Neural progenitor cell (in vitro differentiated cells): ENCODE data around the gene ZDHHC11.

Experiments
- EZH2 ChIP-seq: fragments of 200-600 bp; sonication (generic); IDR thresholded peaks from 2 replicates; pipeline ENCODE4 v1.6.1; 2017; ENCODE audit warnings: antibody characterized with exemption, mild to moderate bottlenecking, moderate library complexity
- TF ChIP-seq, protein P1 (sequence below): fragments of 200-600 bp; sonication (generic); IDR thresholded peaks from 2 replicates; pipeline ENCODE4 v1.5.1; 2017; ENCODE audit warnings: antibody characterized with exemption, mild to moderate bottlenecking

DNA sequence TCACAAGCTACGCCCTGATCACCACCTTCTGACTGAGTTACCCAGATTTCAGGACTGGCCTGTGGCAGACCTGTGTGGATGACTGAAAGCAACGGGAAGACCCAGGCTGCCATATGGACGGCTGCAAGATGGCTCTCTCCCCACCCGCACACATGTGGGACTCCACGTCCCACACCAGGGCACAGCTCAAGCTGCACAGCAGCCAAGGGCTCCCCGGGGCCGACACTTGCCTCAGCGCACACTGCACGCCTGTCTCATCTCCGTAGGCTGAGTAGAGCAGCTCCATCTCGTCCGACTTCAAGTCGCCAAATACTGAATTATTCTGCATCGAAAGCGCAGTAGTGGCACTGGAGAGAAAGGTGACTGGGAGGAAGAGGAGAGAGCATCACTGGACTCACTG lies 27.3 kb upstream of the ZDHHC11 start:
- TF ChIP-seq, protein P1, sequence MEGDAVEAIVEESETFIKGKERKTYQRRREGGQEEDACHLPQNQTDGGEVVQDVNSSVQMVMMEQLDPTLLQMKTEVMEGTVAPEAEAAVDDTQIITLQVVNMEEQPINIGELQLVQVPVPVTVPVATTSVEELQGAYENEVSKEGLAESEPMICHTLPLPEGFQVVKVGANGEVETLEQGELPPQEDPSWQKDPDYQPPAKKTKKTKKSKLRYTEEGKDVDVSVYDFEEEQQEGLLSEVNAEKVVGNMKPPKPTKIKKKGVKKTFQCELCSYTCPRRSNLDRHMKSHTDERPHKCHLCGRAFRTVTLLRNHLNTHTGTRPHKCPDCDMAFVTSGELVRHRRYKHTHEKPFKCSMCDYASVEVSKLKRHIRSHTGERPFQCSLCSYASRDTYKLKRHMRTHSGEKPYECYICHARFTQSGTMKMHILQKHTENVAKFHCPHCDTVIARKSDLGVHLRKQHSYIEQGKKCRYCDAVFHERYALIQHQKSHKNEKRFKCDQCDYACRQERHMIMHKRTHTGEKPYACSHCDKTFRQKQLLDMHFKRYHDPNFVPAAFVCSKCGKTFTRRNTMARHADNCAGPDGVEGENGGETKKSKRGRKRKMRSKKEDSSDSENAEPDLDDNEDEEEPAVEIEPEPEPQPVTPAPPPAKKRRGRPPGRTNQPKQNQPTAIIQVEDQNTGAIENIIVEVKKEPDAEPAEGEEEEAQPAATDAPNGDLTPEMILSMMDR: no peak
- no peak for TF ChIP-seq EZH2
